Progenitor cell of endocrine pancreas (in vitro differentiated cells): ENCODE measurements around the gene OR1D5. TPM values are rescaled to one million over a fixed set of nuclear protein-coding genes. Genes with fewer than 3 reads are reported as not detected.

Experiments used
- DNase-seq: peaks from one replicate; pipeline ENCODE4 v3.0.0; 2021; ENCODE audit warnings: low spot score; ENCODE audit not compliant: unreplicated experiment
- H3K27ac Mint-ChIP-seq: 2 replicates; pipeline ENCODE4 v1.8.0; 2021; ENCODE audit warnings: mild to moderate bottlenecking, moderate library complexity, mixed read lengths
- H3K27me3 Mint-ChIP-seq: 2 replicates; pipeline ENCODE4 v1.8.0; 2021; ENCODE audit warnings: mixed read lengths
- H3K36me3 Mint-ChIP-seq: 2 replicates; pipeline ENCODE4 v1.8.0; 2022; ENCODE audit warnings: mixed read lengths; ENCODE audit not compliant: insufficient read depth
- H3K4me1 Mint-ChIP-seq: 2 replicates; pipeline ENCODE4 v1.8.0; 2021; ENCODE audit warnings: low read depth, mixed read lengths
- H3K4me3 Mint-ChIP-seq: 2 replicates; pipeline ENCODE4 v1.8.0; 2021; ENCODE audit warnings: low read depth, mild to moderate bottlenecking, moderate library complexity, mixed read lengths
- H3K9me3 Mint-ChIP-seq: 2 replicates; pipeline ENCODE4 v1.8.0; 2021; ENCODE audit warnings: low read depth, mixed read lengths
- CTCF ChIP-seq: fragments of 200-600 bp; sonication (generic); IDR thresholded peaks from one replicate; pipeline ENCODE4 v1.5.0; 2021; ENCODE audit warnings: antibody characterized with exemption, mild to moderate bottlenecking; ENCODE audit not compliant: unreplicated experiment
- total RNA-seq: library from RNA; stranded (reverse); gene quantifications from 2 replicates; pipeline ENCODE4 v1.2.1, GENCODE V29; 2021

The OR1D5 gene
- total RNA-seq, 1 donor from 2014 or later: not detected

GRCh38 chr17:3019761-3020160 is 43.6 kb downstream of the OR1D5 start:
- DNase-seq: no peak
- Mint-ChIP-seq H3K4me3 (no peak overlapping the region), H3K27me3 (no peaks in the 10 kb centered on the region), H3K4me1 (no peaks in the 10 kb centered on the region), H3K36me3 (peaks cover 48% of the 10 kb centered on the region), H3K9me3 (peaks cover 26% of the 10 kb centered on the region), H3K27ac (no peak overlapping the region)
- TF ChIP-seq CTCF: no peak

- no peaks in the 10 kb centered on the region for H3K27me3 Mint-ChIP-seq
- TF ChIP-seq CTCF: no peak
- H3K27ac Mint-ChIP-seq: no peak overlapping the region
- H3K9me3 Mint-ChIP-seq: peaks cover 16% of the 10 kb centered on the region
- no peak overlapping the region for H3K4me3 Mint-ChIP-seq
- DNase-seq: no peak
- no peaks in the 10 kb centered on the region for H3K4me1 Mint-ChIP-seq
- H3K36me3 Mint-ChIP-seq: peaks cover 32% of the 10 kb centered on the region
Observed at GRCh38 chr17:3017936-3018335, 45.5 kb downstream of the OR1D5 start.

- no peak for DNase-seq
- H3K4me3 Mint-ChIP-seq: no peak overlapping the region
- H3K27ac Mint-ChIP-seq: peak overlapping the region; percentile 33
- H3K9me3 Mint-ChIP-seq: peaks cover under 1% of the 10 kb centered on the region
- no peak for TF ChIP-seq CTCF
- H3K4me1 Mint-ChIP-seq: no peaks in the 10 kb centered on the region
- no peaks in the 10 kb centered on the region for H3K27me3 Mint-ChIP-seq
- H3K36me3 Mint-ChIP-seq: peaks cover 14% of the 10 kb centered on the region
Observed at GRCh38 chr17:3015890-3016289, 47.5 kb downstream of the OR1D5 start.

GRCh38 chr17:3012926-3013581 is 50.4 kb downstream of the OR1D5 start:
- Mint-ChIP-seq H3K27me3 (no peaks in the 10 kb centered on the region), H3K4me3 (no peak overlapping the region), H3K36me3 (peaks cover 8% of the 10 kb centered on the region), H3K9me3 (no peaks in the 10 kb centered on the region), H3K27ac (peak overlapping the region; percentile 77), H3K4me1 (no peaks in the 10 kb centered on the region)
- DNase-seq: peak; percentile 56
- peak; percentile 88 for TF ChIP-seq CTCF

Other genes with a start within 250 kb of the OR1D5 start
- not detected in 2 replicates for gene OR1D2, start 40.8 kb upstream of the OR1D5 start, total RNA-seq
- gene OR1G1, start 63.9 kb upstream of the OR1D5 start, total RNA-seq: not detected in 2 replicates
- not detected in 2 replicates for gene OR1A2, start 133.9 kb upstream of the OR1D5 start, total RNA-seq
- gene OR1A1, start 144.1 kb upstream of the OR1D5 start, total RNA-seq: not detected in 2 replicates
- not detected in 2 replicates for gene OR3A1, start 234.8 kb upstream of the OR1D5 start, total RNA-seq